Measurements from ENCODE around the gene OR1M1.

Gene OR1M1

DNA sequence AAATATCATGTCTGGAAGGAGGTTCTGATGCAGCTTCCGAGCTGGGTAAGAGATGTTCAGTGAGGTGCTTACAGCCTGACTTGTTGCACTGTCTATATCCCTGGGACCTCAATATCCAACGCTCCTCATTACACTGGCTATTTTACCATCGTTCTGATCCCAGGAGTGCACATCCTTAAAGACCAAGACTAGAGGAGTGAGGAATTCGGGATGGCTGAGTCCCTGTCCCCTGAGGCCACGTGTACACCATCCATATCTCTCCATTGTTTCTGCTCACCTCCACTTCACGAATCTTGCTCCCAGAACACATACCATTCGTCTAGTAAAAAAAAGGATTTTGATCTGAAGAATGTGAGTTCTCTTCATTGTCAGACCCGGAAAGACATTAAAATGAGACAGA is 20.5 kb downstream of the OR1M1 start, which contains the start of gene OR7G2:
Gene OR7G2, minus strand, starts transcription at position 101 of the 400 bp plus-strand sequence. CDS start 4,232 bp downstream, outside the sequence.
- Histone ChIP-seq H3K4me3 (replicated peaks; ENCODE audit: insufficient read depth, low read length) (no peak within 1 kb of the TSS), H3K27ac (replicated peaks) (no peak within 1 kb of the TSS), H3K27me3 (ENCODE audit: insufficient read depth, poor library complexity, severe bottlenecking) (no peaks in the 10 kb centered on the region)
- no peak for DNase-seq (ENCODE audit: low read depth in 1 of 2, low spot score in 1 of 2)
- TF ChIP-seq, protein P1, sequence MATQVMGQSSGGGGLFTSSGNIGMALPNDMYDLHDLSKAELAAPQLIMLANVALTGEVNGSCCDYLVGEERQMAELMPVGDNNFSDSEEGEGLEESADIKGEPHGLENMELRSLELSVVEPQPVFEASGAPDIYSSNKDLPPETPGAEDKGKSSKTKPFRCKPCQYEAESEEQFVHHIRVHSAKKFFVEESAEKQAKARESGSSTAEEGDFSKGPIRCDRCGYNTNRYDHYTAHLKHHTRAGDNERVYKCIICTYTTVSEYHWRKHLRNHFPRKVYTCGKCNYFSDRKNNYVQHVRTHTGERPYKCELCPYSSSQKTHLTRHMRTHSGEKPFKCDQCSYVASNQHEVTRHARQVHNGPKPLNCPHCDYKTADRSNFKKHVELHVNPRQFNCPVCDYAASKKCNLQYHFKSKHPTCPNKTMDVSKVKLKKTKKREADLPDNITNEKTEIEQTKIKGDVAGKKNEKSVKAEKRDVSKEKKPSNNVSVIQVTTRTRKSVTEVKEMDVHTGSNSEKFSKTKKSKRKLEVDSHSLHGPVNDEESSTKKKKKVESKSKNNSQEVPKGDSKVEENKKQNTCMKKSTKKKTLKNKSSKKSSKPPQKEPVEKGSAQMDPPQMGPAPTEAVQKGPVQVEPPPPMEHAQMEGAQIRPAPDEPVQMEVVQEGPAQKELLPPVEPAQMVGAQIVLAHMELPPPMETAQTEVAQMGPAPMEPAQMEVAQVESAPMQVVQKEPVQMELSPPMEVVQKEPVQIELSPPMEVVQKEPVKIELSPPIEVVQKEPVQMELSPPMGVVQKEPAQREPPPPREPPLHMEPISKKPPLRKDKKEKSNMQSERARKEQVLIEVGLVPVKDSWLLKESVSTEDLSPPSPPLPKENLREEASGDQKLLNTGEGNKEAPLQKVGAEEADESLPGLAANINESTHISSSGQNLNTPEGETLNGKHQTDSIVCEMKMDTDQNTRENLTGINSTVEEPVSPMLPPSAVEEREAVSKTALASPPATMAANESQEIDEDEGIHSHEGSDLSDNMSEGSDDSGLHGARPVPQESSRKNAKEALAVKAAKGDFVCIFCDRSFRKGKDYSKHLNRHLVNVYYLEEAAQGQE (IDR thresholded peaks at IDR 0.05; ENCODE audit: insufficient replicate concordance, low read depth), result no peak
- TF ChIP-seq POLR2AphosphoS5 (IDR thresholded peaks at IDR 0.05; ENCODE audit: low read depth), result no peak
- TF ChIP-seq, protein P2, sequence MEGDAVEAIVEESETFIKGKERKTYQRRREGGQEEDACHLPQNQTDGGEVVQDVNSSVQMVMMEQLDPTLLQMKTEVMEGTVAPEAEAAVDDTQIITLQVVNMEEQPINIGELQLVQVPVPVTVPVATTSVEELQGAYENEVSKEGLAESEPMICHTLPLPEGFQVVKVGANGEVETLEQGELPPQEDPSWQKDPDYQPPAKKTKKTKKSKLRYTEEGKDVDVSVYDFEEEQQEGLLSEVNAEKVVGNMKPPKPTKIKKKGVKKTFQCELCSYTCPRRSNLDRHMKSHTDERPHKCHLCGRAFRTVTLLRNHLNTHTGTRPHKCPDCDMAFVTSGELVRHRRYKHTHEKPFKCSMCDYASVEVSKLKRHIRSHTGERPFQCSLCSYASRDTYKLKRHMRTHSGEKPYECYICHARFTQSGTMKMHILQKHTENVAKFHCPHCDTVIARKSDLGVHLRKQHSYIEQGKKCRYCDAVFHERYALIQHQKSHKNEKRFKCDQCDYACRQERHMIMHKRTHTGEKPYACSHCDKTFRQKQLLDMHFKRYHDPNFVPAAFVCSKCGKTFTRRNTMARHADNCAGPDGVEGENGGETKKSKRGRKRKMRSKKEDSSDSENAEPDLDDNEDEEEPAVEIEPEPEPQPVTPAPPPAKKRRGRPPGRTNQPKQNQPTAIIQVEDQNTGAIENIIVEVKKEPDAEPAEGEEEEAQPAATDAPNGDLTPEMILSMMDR (IDR thresholded peaks at IDR 0.05; ENCODE audit: insufficient read depth, low read length), result no peak
- TF ChIP-seq GABPA (IDR thresholded peaks at IDR 0.05; ENCODE audit: low read depth), result no peak
- no peak for TF ChIP-seq SPI1 (IDR thresholded peaks at IDR 0.05; ENCODE audit: borderline replicate concordance, low read depth)

DNA sequence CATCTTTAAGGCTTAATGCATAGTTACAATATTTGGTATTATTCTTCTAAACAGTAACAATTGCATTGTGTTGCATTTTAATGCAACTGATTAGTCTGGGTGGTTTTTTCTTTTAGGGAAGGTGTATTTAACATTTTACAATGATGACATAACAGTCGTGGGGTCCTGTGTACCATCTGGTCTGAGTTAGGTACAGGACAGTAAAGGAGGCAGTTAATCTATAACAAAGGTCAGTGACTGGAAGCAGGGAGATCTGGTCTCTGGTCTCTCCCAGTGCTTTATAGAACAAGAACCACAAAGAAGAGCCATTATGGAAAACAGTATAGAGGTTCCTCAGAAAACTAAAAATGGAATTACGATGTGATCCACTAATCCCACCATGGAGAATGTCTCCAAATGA is 23.1 kb downstream of the OR1M1 start:
- TF ChIP-seq, protein P2 (IDR thresholded peaks at IDR 0.05; ENCODE audit: insufficient read depth, low read length), result no peak
- TF ChIP-seq, protein P1 (IDR thresholded peaks at IDR 0.05; ENCODE audit: insufficient replicate concordance, low read depth), result no peak
- TF ChIP-seq GABPA (IDR thresholded peaks at IDR 0.05; ENCODE audit: low read depth), result no peak
- TF ChIP-seq POLR2AphosphoS5 (IDR thresholded peaks at IDR 0.05; ENCODE audit: low read depth), result no peak
- TF ChIP-seq SPI1 (IDR thresholded peaks at IDR 0.05; ENCODE audit: borderline replicate concordance, low read depth), result no peak
- Histone ChIP-seq H3K4me3 (replicated peaks; ENCODE audit: insufficient read depth, low read length) (no peak overlapping the region), H3K27me3 (ENCODE audit: insufficient read depth, poor library complexity, severe bottlenecking) (no peaks in the 10 kb centered on the region), H3K27ac (replicated peaks) (no peak overlapping the region)
- DNase-seq (ENCODE audit: low read depth in 1 of 2, low spot score in 1 of 2), result no peak

DNA sequence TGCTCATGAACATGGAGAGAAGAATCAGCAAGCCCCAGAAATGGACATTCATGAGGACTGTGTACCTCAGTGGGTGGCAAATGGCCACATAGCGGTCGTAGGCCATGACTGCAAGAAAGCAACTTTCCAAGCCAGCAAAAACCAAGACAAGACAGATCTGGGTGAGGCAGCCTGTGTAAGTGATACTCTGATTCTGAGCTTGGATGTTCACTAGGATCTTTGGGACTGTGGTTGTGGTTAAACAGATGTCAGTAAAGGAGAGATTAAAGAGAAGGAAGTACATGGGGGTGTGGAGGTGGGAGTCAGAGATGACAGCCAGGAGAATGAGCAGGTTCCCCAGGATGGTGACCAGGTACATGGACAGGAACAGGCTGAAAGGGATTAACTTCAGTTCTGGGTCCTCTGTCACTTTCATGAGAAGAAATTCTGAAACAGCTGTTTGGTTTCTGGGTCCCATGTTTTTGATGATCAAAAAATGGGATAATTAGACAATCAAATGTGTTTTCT is 28.5 kb downstream of the OR1M1 start, which contains the start of gene OR7G1:
Gene OR7G1, minus strand, starts transcription at position 457 of the 507 bp plus-strand sequence. Its CDS starts 0 bp downstream, at position 457.
- TF ChIP-seq, protein P1 (IDR thresholded peaks at IDR 0.05; ENCODE audit: insufficient replicate concordance, low read depth), result no peak
- no peak for TF ChIP-seq SPI1 (IDR thresholded peaks at IDR 0.05; ENCODE audit: borderline replicate concordance, low read depth)
- no peak for TF ChIP-seq GABPA (IDR thresholded peaks at IDR 0.05; ENCODE audit: low read depth)
- TF ChIP-seq, protein P2 (IDR thresholded peaks at IDR 0.05; ENCODE audit: insufficient read depth, low read length), result no peak
- TF ChIP-seq POLR2AphosphoS5 (IDR thresholded peaks at IDR 0.05; ENCODE audit: low read depth), result no peak
- no peaks in the 10 kb centered on the region for H3K27me3 ChIP-seq (ENCODE audit: insufficient read depth, poor library complexity, severe bottlenecking)
- H3K27ac ChIP-seq (replicated peaks), result no peak within 1 kb of the TSS
- H3K4me3 ChIP-seq (replicated peaks; ENCODE audit: insufficient read depth, low read length), result no peak within 1 kb of the TSS
- DNase-seq (ENCODE audit: low read depth in 1 of 2, low spot score in 1 of 2), result no peak

Measured in HL-60 (cell line).